Neutrophil (primary cell): Measurements from ENCODE around the gene FKBP2.

Experiments
- H3K27ac ChIP-seq: fragments of 200-600 bp; sonication (generic); 2 replicates; pipeline ENCODE4 v1.5.1; 2016; ENCODE audit warnings: mild to moderate bottlenecking, moderate library complexity
- H3K27me3 ChIP-seq: fragments of 200-600 bp; sonication (generic); 2 replicates; pipeline ENCODE4 v1.6.0; 2016; ENCODE audit warnings: mild to moderate bottlenecking
- H3K36me3 ChIP-seq: fragments of 200-600 bp; sonication (generic); 2 replicates; pipeline ENCODE4 v1.5.1; 2017
- H3K4me1 ChIP-seq, 2 experiments: fragments of 200-600 bp in 1 of 2; sonication (generic) in 1 of 2; 1 replicate in 1 of 2; 2 replicates in 1 of 2; pipeline versions ENCODE4 v1.5.1 to v1.6.1; 2013 to 2016; ENCODE audit warnings: low read depth in 1 of 2, low read length in 1 of 2, mild to moderate bottlenecking in 1 of 2, moderate library complexity in 1 of 2; ENCODE audit not compliant: control insufficient read depth in 1 of 2, insufficient read depth in 1 of 2
- H3K4me3 ChIP-seq, 2 experiments: fragments of 200-600 bp in 1 of 2; sonication (generic) in 1 of 2; 1 replicate in 1 of 2; 2 replicates in 1 of 2; pipeline ENCODE4 v1.5.1; 2013 to 2016; ENCODE audit warnings: low read depth in 1 of 2, low read length in 1 of 2, mild to moderate bottlenecking in 1 of 2, moderate library complexity in 1 of 2
- H3K9me3 ChIP-seq: fragments of 200-600 bp; sonication (generic); 2 replicates; pipeline ENCODE4 v1.5.1; 2016
- TF ChIP-seq, protein P1 (sequence below): fragments of 200-600 bp; sonication (generic); IDR thresholded peaks from 2 replicates; pipeline ENCODE4 v1.5.1; 2016; ENCODE audit warnings: antibody characterized with exemption

FKBP2 gene

DNA sequence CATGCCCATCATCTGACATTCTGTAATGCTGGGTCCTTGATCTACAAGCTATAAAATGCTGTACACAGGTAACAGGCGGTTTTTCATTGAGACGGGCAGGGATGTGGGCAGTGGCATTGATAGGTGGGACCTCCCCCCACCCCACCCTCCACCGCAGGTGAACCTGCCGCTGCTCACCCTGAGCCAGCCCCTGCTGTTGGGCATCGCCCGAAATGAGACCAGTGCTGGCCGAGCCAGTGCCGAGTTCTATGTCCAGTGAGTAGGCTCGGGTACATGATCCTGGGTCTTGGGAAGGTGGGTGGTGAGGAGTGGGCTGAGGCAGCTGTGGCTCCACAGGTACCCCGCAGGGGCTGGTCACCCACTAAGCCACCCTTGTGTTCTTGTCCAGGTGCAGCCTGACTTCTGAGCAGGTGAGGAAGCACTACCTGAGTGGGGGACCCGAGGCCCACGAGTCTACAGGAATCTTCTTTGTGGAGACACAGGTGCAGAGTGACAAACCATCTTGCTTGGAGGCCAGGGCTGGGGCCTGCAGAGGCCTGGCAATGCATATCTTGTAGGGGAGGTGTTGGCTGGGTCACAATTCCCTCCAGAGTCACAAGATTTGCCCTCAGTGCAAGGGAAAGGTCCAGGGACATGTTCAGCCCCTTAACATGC, 11.7 kb upstream of the FKBP2 start:
- peak overlapping the region; percentile 97 for H3K27ac ChIP-seq
- peaks cover 11% of the 10 kb centered on the region for H3K27me3 ChIP-seq
- peaks cover 6% of the 10 kb centered on the region for H3K36me3 ChIP-seq
- H3K9me3 ChIP-seq, result no peaks in the 10 kb centered on the region
- H3K4me3 ChIP-seq, result peak overlapping the region in 1 of 2 experiments; percentile 96
- TF ChIP-seq, protein P1, sequence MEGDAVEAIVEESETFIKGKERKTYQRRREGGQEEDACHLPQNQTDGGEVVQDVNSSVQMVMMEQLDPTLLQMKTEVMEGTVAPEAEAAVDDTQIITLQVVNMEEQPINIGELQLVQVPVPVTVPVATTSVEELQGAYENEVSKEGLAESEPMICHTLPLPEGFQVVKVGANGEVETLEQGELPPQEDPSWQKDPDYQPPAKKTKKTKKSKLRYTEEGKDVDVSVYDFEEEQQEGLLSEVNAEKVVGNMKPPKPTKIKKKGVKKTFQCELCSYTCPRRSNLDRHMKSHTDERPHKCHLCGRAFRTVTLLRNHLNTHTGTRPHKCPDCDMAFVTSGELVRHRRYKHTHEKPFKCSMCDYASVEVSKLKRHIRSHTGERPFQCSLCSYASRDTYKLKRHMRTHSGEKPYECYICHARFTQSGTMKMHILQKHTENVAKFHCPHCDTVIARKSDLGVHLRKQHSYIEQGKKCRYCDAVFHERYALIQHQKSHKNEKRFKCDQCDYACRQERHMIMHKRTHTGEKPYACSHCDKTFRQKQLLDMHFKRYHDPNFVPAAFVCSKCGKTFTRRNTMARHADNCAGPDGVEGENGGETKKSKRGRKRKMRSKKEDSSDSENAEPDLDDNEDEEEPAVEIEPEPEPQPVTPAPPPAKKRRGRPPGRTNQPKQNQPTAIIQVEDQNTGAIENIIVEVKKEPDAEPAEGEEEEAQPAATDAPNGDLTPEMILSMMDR, result no peak
- H3K4me1 ChIP-seq, result peaks cover 63 to 67% of the 10 kb centered on the region in 2 experiments

DNA sequence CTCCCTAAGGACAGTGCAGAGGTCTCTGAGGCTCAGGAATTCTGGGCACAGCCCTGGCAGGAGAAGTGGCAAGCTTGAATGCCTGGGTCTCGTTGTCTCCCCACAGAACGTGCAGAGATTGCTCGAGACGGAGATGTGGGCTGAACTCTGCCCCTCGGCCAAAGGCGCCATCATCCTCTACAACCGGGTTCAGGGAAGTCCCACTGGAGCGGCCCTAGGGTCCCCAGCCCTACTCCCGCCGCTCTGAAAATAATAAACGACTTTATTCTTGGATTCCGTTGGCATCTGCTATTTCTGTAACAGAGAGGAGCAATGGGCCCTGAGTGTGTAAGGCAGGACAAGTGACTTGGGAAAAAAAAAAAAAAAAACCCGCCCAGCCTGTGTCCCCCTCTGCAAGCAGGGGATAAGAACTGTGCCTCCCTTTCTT, 11.1 kb upstream of the FKBP2 start:
- peak overlapping the region; percentile 77 to 96 for H3K4me3 ChIP-seq
- TF ChIP-seq, protein P1, result no peak
- peaks cover 61 to 68% of the 10 kb centered on the region in 2 experiments for H3K4me1 ChIP-seq
- H3K36me3 ChIP-seq, result peaks cover under 1% of the 10 kb centered on the region
- peak overlapping the region; percentile 97 for H3K27ac ChIP-seq
- H3K27me3 ChIP-seq, result peaks cover 14% of the 10 kb centered on the region
- H3K9me3 ChIP-seq, result no peaks in the 10 kb centered on the region

DNA sequence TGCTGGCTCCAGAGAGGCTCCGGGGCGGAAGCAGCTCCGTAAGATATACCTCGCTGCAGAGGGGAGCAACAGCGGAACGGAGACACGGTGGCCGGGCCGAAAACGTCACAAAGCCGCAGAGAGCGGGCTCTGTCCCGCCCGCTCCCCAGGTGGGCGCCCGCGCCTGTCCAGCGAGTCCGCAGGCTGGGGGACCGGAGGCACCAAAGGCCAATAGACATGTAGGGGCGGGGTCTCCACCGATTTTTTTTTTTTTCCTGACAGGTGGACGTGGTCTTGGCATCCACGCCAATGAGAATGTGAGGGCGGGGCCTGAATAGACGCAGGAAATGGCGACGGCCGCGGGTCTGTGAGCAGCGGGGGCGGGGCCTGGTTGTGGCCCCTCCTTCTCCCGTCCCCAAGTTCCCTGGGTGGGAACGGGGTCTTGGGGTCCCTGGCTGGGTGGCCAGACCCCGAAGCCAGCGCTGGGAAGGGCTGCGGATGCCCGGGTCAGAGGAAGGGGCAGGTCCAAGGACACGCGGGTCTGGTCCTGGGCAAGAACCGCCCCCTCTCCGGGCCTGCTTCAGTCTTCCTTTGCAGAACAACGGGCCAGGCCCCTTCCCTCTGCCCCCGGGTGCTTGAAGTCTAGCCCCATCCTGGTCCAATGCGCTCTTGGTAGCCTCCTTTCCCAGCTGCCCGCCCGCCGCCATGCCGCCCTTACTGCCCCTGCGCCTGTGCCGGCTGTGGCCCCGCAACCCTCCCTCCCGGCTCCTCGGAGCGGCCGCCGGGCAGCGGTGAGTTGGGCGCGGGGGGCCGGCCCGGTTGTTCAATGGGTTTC, 10.5 kb upstream of the FKBP2 start, which contains the start of gene DNAJC4:
TSS of gene DNAJC4 (plus strand) at position 378 of the 814 bp plus-strand sequence. CDS start at position 685, 307 bp downstream.
- Histone ChIP-seq H3K4me1 (peaks cover 60 to 68% of the 10 kb centered on the region in 2 experiments), H3K36me3 (no peaks in the 10 kb centered on the region), H3K9me3 (no peaks in the 10 kb centered on the region), H3K4me3 (peak within 1 kb of the TSS; percentile 77 to 96), H3K27ac (peak within 1 kb of the TSS; percentile 97), H3K27me3 (peaks cover 20% of the 10 kb centered on the region)
- TF ChIP-seq, protein P1, result no peak

DNA sequence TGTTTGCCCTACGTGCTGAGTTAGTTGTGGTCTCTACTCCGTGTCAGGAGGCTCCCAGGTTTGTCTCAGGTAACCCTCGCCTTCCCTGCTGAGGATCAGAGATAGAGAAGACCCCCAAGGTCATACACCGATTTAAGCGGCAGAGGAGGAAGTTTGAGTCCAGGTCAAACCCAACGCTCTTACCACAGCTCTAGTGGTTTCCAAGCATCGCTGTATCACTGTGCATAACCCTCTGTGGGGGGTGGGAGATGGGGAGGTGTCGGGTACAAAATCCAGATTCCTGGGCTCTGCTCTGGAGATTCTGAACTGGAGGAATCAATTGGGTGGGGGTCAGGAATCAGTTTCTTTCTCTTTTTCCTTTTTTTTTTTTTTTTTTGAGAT, 9.9 kb upstream of the FKBP2 start:
- H3K27ac ChIP-seq, result peak overlapping the region; percentile 97
- TF ChIP-seq, protein P1, result no peak
- H3K4me3 ChIP-seq, result peak overlapping the region; percentile 77 to 96
- H3K27me3 ChIP-seq, result peaks cover 24% of the 10 kb centered on the region
- H3K36me3 ChIP-seq, result no peaks in the 10 kb centered on the region
- peaks cover 59 to 64% of the 10 kb centered on the region in 2 experiments for H3K4me1 ChIP-seq
- no peaks in the 10 kb centered on the region for H3K9me3 ChIP-seq

- H3K4me1 ChIP-seq, result peaks cover 57 to 62% of the 10 kb centered on the region in 2 experiments
- TF ChIP-seq, protein P1, result no peak
Measured at GRCh38 chr11:64231546-64231945, 9.3 kb upstream of the FKBP2 start.

More at GRCh38 chr11:64231546-64231945, 9.3 kb upstream of the FKBP2 start:
- peak overlapping the region; percentile 97 for H3K27ac ChIP-seq
- H3K27me3 ChIP-seq, result peaks cover 24% of the 10 kb centered on the region
- no peaks in the 10 kb centered on the region for H3K9me3 ChIP-seq
- peak overlapping the region; percentile 77 to 96 for H3K4me3 ChIP-seq
- no peaks in the 10 kb centered on the region for H3K36me3 ChIP-seq
